ENCODE data around the gene TAF4B. TPM values are rescaled to one million over a fixed set of nuclear protein-coding genes. Genes with fewer than 3 reads are reported as not detected.
"Not testable (repeated sequence)": the region's sequence is repeated elsewhere in the genome, so short reads cannot be mapped to it uniquely, and the experiment has no call there.

The TAF4B gene
- total RNA-seq, 1 experiment from 2014 or later, result 2.4 TPM

DNA sequence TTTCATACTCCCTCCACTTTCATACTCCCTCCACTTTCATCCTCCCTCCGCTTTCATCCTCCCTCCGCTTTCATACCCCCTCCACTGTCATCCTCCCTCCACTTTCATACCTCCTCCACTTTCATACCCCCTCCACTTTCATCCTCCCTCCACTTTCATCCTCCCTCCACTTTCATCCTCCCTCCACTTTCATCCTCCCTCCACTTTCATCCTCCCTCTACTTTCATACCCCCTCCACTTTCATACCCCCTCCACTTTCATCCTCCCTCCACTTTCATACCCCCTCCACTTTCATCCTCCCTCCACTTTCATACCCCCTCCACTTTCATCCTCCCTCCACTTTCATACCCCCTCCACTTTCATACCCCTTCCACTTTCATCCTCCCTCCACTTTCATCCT, 77.0 kb downstream of the TAF4B start:
- DNase-seq (ENCODE audit: low read depth), result not testable (repeated sequence)

DNA sequence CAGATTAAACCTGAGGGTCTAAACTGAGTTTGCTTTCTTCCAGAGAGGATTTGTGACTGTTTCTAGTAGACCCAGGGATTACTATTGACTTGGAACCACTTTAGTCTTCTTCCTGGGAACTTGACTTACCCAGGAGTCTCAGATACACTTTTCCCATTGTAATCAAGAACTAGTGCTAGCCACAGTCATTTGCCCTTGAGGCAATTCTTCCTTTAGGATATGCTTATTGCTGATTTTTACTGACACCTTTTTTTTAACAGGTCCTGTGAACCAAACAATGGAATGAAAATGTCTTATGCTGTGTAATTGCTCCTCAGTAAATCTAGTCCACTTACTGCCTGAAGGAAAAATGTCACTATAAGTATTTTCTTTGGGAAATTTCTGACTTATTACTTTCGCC, 78.3 kb downstream of the TAF4B start:
- no peak for DNase-seq (ENCODE audit: low read depth)

DNA sequence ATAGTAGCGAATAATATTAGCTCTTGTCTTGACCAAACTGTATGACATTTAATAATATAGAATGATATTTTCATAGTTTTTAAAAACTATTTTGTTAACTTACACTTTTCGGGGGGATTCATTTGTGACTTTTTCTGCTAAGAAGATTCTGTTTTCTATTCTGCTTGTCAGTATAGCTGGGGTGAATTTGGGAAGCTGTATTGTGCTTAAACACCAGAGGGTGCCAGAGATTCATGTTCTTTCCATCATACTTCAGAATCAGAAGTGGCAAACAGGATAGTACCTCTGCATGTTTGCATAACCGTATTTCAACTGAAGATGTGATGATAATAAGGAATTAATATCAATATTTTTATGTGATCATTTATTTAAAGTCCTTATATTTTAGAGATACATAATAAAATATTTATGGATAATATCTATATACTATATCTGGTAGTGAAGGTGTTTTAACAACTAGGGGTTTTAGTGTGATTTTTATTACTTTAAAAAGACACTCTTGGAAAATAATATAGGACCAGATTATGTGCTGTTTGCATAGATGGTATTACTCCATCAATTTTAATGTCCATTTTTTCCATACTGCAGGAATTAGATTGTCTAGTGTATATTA, 81.0 kb downstream of the TAF4B start:
- peak; percentile 54 for DNase-seq (ENCODE audit: low read depth)

DNA sequence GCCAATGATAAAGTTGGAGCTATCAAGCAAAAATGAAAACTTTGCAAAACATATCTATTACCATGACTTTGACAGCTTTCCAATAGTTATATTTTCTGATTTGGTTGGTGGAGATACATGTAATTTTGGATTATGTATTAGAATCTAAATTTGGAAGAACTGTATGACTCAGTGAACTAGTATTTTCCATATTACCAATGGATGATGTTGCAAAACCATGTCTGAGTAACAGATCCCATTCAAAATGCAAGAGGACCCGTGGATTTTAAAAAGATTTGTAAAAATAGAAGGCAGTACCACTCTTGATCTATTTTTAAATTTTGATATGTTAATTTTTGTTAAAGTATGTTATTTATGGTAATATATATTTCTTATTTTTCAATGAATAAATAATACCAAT, 83.0 kb downstream of the TAF4B start:
- DNase-seq (ENCODE audit: low read depth), result peak; percentile 41

DNA sequence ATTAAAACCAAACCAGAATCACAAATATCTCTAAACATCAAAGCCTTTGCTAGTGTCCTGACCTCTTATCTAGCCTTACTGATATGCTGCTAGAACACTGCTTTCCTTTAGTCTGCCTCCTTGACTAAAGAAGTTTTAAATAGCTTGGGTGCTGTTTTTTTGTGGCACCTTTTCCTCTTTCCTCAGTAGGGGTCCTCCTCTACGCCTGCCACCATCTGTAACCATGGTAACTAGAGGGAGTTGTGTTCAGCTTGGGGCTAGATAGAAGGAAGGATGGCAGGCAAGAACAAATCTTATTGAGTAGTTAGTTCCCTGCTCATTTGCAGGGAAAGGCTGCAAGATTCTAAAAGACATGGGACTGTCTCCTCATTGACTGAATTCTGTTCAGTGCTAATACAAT, 86.0 kb downstream of the TAF4B start:
- DNase-seq (ENCODE audit: low read depth), result no peak

DNA sequence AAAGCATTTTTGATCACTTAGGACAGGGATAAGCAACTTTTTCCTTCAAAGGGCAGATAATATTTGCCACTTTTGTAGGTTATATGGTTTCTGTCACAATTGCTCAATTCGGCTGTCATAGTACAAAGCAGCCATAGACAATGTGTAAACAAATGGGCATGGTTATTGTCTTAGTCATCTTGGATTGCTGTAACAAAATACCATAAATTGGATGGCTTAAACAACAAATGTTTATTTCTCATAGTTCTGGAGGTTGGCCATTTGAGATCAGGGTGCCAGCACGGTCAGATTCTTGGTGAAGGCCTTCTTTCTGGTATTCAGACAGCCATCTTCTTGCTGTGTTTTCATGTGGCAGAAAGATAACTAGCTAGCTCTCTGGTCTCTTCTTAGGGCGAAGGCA, 91.2 kb downstream of the TAF4B start:
- DNase-seq (ENCODE audit: low read depth), result peak; percentile 66

DNA sequence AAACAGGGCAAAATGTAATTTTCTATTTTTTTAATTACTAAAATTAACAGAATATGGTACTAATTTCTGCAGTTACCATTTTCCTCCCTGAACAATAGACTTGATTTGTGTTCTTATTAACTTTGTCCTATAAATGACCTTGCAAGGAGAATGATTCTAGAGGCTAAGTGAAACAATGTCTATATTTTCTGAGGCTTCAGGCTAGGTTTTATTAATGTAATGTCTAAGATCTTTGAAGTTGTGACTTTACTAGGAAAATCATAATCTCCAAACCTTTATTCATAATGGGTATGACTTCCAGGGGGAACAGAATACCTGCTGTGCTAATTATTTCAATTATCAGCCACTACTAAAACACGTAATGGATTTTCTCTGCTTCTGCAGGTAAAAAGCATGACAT, 94.4 kb downstream of the TAF4B start:
- no peak for DNase-seq (ENCODE audit: low read depth)

DNA sequence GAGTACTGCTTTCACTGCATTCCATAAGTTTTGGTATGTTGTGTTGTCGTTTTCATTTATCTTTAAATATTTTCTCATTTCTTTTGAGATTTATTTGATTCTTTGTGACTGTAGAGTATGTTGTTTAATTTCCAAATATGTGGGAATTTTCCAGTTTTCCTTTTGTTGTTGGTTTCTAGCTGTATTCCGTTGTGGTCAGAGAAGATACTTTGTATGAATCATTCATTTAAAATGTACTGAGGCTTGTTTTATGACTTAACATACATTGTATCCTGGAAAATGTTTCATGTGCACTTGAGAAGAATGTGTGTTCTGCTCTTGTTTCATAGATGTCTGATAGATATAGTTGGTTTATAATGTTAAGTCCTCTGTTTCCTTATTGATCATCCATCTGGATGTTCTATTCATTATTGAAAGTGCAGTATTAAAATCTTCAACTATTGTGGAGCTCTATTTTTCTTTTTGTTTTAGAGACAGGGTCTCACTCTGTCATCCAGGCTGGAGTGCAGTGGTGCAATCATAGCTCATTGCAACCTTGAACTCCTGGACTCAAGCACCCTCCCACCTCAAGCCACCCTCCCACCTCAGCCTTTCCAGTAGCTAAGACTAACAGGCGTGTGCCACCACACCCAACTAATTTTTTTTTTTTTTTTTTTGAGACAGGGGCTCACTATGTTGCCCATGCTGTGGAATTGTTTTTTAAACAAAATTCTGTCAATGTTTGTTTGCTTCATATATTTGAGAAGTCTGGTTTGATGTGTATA, 96.8 kb downstream of the TAF4B start:
- DNase-seq (ENCODE audit: low read depth), result peak; percentile 73

DNA sequence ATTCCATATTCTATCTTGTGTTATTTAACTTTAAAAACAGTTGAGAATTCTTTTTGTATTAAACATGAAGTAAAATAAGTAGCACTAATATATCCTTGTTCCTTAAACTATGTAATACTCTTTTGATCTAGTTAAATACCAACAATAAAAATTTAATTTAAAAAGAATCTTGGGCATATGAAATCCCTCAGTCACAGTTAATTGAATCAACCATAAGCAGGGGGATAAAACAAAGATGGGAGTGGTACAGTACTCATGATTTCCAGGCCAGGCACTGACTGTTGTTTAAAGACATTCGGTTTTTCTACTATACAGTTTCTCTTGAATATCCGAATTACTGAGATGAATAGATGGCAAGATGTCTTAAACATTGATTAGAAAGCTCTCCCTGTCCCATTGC, 99.5 kb downstream of the TAF4B start:
- no peak for DNase-seq (ENCODE audit: low read depth)

DNA sequence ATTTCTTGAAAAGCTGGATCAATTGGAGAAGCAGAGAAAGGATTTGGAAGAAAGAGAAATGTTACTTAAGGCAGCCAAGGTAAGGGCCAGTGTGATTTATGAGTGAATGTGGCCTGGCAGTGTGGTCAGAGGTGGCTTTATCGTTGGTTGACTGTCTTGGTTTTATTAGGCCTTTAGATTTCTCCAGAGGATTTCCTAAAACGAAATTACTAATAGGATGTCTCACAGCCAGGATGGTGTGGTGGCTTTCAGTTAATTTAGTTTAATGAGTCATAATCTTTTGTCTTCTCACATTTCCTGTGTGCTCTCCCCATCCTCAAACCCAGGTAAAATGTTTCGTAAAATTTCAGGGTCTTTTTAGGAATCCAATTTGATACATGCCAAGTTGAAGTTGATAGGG, 100.8 kb downstream of the TAF4B start:
- DNase-seq (ENCODE audit: low read depth), result peak; percentile 14

DNA sequence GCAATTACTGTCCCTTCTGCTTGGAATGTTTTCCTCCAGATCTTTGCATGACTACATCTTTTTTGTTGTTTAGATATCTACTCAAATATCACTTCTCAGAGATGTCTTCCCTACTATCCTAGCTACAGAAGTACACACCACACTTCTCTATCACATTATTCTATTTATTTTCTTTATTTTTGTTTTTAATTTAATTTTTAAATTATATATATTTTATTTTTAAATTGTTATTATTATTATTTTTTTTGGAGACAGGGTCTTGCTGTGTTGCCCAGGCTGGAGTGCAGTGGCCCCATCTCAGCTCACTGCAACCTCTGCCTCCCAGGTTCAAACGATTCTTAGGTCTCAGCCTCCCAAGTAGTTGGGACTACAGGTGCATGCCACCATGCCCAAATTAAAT, 106.7 kb downstream of the TAF4B start:
- no peak for DNase-seq (ENCODE audit: low read depth)

DNA sequence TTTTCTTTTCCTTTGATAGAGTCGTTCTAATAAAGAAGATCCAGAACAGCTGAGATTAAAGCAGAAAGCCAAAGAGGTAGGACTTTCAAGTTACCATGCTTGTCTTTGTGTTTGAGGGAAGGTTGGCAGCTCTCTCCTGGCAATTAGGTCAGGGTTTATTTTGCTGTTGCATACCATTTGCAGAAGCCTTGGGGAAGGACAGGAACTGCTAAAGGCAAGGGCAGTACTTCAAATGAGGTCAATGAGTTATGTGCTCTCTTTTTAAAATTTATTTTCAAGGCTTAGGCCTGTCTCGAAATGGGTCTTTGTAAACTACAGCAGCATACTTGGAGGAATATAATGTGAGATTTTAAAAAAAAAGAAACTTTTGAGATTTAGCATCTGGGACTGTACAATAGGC, 108.9 kb downstream of the TAF4B start:
- DNase-seq (ENCODE audit: low read depth), result no peak

DNA sequence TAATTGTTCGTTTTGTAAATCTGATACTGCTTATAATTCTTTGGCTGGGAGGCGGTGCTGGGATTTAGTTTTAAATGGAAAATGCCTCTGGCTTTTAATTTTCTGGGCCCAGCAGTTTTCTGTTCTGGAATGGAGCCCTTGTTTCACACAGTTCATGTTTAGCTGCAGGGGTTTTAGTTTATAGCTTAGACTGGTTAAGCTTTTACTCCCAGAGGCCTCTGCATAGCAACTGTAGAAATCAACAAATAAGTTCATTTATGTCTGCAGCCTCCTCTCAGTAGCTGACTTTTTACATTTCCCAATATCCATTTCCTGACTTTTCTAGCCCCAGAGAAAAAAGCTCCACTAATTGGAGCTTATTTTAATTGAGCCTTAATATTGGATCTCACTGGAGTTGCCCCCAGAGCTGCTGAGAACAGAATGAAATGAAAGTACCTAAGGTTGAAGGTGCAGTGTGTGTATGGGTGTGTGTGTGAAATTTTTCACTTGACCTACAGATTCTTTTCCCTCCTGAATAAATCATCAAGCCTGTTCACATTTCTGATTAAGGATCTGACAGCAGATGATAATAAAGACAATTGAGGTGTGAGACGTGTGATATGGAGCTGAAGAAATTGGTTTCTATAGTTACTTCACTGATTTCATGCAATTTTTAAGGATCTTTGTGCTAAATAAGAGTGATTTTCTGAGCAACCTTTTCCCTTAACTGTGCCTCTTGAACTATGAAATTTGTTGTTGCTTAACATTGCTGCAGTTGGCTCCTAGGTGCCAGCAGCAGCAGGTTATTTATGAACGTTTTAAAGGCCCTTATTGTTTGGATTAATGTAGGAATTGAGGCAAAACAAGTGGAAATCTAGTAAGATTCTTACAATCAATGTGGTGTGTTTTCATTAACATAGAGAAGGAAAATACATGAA, 109.6 kb downstream of the TAF4B start:
- no peak for DNase-seq (ENCODE audit: low read depth)

DNA sequence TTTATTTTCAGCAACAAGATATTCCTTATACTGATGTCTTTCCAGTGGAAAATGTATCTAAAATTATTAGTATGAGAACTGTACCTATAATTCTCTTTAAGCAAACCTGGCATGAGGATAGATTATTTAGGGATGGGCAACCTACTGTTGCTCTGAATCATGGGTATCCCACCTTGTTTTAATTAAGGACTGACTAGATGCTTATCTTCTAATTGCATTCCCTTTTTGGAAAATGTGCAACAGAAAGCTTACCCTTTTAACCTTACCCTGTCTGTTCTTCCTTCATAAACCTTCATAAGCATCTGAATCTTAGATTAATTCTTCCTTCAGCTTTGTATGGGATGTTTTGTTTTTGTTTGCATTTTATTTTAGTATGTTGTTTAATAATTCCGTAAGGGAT, 110.3 kb downstream of the TAF4B start:
- DNase-seq (ENCODE audit: low read depth), result no peak

DNA sequence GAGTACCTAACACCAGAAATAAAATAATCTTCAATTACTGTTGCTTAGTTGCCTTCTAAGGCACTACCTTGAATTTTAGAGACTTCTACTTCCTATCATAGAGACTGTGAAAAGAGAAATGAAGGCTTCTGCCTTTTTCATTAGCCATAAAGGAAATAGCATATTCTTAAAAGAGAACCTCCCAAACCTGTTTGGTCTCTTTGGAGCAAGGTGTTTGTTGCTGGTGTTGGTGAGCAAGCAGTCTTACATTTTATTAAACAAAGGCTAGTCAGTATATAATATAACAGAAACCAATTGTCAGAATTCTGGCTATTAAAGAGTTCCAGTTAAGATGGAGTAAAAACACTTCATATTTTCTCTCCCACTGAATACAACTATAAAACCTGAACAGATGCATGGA, 116.4 kb downstream of the TAF4B start:
- no peak for DNase-seq (ENCODE audit: low read depth)

DNA sequence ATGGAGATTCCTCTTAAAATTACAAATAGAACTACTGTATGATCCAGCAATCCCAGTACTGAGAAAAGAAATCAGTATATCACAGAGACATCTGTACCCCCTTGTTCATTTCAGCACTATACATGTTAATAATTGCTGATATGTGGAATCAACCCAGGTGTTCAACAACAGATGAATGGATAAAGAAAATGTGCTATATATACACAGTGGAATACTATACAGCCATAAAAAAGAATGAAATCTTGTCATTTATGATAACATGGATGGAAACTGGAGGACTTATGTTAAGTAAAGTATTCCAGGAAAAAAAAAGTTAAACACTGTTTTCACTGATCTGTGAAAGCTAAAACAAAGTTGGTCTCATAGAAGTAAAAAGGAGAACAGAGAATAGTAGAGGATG, 124.7 kb downstream of the TAF4B start:
- no peak for DNase-seq (ENCODE audit: low read depth)

DNA sequence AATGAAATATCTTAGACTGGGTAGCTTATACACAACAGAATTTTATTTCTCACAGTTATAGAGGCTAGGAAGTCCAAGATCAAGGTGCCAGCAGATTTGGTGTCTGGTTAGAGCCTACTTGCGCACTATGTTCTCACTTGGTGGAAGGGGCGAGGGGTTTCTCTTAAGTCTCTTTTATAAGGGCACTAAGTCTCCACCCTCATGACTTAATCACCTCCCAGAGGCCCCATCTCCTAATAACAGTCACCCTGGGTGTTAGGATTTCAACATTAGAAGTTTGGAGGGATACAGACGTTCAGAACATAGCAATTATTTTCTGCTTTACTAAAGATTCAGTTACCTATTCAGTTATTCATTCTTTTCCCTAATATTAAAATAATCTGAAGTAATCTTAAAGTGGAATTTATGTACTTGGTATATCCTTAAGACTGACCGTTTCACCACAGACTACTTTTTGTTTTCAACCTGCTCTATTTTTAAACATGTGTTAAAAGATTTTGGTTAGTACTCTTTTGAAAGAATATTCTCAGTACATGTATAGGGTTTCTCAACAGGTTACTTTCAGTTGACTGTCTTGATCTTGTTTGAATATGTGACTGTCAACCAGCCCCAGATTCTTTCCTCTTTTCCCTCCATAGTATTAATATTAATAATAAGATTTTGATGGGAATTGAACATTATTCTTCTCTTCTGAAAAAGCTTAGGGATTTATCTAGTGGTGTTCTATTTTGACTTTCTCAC, 130.0 kb downstream of the TAF4B start:
- DNase-seq (ENCODE audit: low read depth), result no peak

DNA sequence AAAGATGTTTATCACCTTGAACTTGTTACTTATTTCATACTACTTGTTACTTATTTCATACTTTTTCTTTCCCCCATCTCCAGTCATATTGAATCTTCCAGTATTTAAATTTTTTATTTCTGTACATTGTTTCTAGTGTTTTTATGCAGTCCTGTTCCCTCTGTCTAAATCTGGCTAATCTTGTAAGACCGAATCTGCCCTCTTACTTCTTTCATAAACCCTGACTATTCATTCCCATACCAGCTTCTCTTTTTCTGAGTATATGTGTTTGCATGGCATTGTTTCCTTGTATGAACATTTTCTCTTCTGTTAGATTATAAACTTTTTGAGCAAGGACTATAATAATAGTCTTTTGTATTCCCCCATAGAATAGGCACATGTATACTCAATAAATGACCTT, 131.7 kb downstream of the TAF4B start:
- DNase-seq (ENCODE audit: low read depth), result no peak

DNA sequence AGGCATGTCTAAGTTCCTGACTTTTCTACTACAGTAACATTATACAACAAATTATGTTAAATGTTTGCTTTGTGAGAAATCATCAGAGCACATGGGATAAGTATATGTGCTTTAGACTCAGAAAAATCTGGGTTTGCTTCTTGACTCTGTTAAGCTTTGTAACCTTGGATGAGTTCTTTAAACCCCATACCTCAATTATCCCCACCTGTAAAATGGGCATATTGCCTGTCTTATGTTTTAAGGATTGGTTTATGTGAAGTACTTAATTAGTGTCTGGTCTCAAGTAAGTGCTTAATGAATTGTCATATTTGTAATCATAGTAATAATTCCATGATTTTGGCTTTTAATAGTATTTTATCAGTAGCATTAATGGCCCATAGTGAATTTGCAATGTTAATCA, 135.8 kb downstream of the TAF4B start:
- DNase-seq (ENCODE audit: low read depth), result no peak

DNA sequence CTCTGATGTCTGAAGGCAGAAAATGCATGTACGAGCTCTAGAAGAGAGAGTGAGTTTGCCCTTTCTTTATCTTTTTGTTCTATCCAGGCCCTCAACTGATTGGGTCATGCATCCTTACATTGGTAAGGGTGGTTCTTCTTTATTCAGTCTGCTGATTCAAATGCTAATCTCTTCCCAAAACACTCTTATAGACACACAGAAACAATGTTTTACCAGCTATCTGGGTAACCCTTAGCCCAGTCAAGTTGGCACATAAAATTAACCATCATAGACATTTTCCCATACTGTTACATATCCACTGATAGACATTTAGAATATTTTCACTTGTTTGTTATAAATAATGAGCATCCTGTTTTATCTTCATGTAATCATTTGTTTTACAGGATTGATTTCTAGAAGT, 141.2 kb downstream of the TAF4B start:
- no peak for DNase-seq (ENCODE audit: low read depth)

DNA sequence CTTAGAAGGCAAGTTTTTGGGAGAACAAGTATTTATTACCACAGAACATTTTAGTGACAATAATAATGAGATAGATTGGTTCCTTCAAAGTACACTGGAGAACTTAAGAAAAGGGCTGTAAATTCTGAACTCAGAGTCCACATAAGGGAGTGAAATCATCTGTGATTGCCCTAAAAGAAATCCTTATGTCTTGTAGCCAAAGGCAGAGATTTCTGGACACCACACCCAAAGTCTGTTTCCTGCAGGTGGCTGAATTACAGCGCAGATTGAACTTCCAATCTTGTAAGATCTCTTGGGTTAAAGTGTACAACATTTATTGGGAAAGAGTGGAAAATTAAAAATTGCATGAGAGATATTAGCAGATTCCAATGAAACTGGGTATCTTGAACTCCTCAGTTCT, 143.8 kb downstream of the TAF4B start:
- DNase-seq (ENCODE audit: low read depth), result no peak

DNA sequence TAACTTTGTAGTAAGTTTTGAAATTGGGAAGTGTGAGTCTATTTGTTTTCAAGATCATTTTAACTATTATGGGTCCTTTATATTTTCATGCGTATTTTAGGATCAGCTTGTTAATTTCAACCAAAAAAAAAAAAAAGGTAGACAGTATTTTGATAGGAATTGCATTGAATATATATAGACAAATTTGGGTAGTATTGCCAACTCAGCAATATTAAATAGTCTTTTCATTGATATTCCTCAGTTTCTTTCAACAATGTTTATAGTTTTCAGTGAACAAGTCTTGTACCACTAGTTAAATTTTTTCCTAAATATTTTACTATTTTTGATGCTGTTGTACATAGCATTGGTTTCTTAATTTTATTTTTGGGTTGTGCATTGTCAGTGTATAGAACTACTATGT, 149.9 kb downstream of the TAF4B start:
- no peak for DNase-seq (ENCODE audit: low read depth)
